ENCODE data around the gene AADACL4. TPM values are rescaled to one million over a fixed set of nuclear protein-coding genes. Genes with fewer than 3 reads are reported as not detected.

AADACL4 gene
- total and polyA plus RNA-seq, 2 of the 8 experiments (the other 6 are each of a cell fraction or from before 2014, with no cell fraction given) = 0.08 TPM; not detected in 1

- TF ChIP-seq TEAD4 (IDR thresholded peaks at IDR 0.05; ENCODE audit: low read depth, low read length) (no peak), TAF1 (IDR thresholded peaks at IDR 0.05; ENCODE audit: low read depth, low read length) (no peak), SP4 (IDR thresholded peaks at IDR 0.05; ENCODE audit: low read length) (no peak), BACH1 (IDR thresholded peaks at IDR 0.05; ENCODE audit: low read length) (no peak)
These were observed 53.5 kb downstream of the AADACL4 start (continued) for GRCh38 chr1:12697397-12697796.

Data from H1 (cell line).